Effector memory CD4-positive, alpha-beta T cell (primary cell): ENCODE measurements around the gene RNASE2.

Source experiments
- DNase-seq, 3 donors: peaks; one replicate each; pipeline ENCODE4 v3.0.0-alpha.2; 2020
- H3K27ac ChIP-seq: 2 replicates; pipeline ENCODE4 v1.7.0; 2013; ENCODE audit warnings: mild to moderate bottlenecking, low read length, moderate library complexity; ENCODE audit not compliant: insufficient read depth, poor library complexity, severe bottlenecking
- H3K27me3 ChIP-seq: replicated peaks from 2 replicates; pipeline ENCODE4 v1.7.0; 2013; ENCODE audit warnings: mild to moderate bottlenecking, low read length; ENCODE audit not compliant: insufficient read depth, control insufficient read depth, poor library complexity, severe bottlenecking
- H3K36me3 ChIP-seq: 2 replicates; pipeline ENCODE4 v1.7.0; 2013; ENCODE audit warnings: mild to moderate bottlenecking, low read length, moderate library complexity; ENCODE audit not compliant: control insufficient read depth, insufficient read depth
- H3K4me1 ChIP-seq: 2 replicates; pipeline ENCODE4 v1.7.0; 2013; ENCODE audit warnings: low read length, mild to moderate bottlenecking; ENCODE audit not compliant: control insufficient read depth, insufficient read depth, poor library complexity, severe bottlenecking
- H3K4me3 ChIP-seq: 2 replicates; pipeline ENCODE4 v1.7.0; 2013; ENCODE audit warnings: low read length, low read depth, mild to moderate bottlenecking; ENCODE audit not compliant: insufficient read depth, poor library complexity, severe bottlenecking
- H3K9me3 ChIP-seq: 2 replicates; pipeline ENCODE4 v1.7.0; 2013; ENCODE audit warnings: mild to moderate bottlenecking, low read length, moderate library complexity; ENCODE audit not compliant: control insufficient read depth

RNASE2 gene

DNA sequence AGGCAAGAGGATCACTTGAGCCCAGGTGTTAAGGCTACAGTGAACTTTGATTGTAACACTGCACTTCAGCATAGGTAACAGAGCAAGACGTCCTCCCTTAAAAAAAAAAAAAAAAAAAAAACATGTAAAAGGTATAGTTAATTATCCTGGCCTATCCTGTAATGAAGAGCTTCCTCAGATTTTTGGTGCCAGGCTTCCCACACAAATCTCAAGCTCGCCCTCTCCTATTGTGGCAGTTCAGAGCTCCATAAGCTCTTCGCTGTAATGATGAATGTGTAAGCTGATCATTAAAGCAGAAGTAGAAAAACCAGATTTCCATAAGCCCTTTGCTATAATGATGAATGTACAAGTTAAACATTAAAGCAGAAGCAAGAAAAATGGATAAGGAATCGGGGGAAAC, 41.8 kb downstream of the RNASE2 start:
- H3K9me3 ChIP-seq = no peaks in the 10 kb centered on the region
- H3K27ac ChIP-seq = no peak overlapping the region
- H3K36me3 ChIP-seq = peaks cover 42% of the 10 kb centered on the region
- no peaks in the 10 kb centered on the region for H3K27me3 ChIP-seq
- no peak overlapping the region for H3K4me3 ChIP-seq
- no peak for DNase-seq
- H3K4me1 ChIP-seq = no peaks in the 10 kb centered on the region

DNA sequence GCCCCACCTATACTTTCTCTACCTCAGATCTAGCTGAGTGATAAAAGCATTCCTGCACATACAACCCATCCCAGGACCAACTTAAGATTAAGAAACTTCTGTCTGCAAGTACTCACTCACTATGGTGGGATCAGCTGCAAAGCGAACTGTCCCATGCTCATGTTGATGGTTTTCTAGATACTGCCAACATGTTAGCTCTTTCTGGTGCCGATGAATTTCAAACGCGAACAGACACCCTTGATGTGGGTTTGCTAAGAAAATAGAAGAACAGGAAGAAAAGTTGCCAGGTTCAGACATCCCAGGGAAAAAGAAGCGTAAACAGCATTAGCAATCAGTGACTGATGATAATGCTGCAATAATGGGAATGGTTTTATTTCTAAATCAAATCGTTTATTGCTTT, 42.3 kb downstream of the RNASE2 start:
- Histone ChIP-seq H3K36me3 (peaks cover 38% of the 10 kb centered on the region), H3K27me3 (no peaks in the 10 kb centered on the region), H3K4me3 (no peak overlapping the region), H3K27ac (no peak overlapping the region), H3K4me1 (no peaks in the 10 kb centered on the region), H3K9me3 (no peaks in the 10 kb centered on the region)
- DNase-seq = no peak

DNA sequence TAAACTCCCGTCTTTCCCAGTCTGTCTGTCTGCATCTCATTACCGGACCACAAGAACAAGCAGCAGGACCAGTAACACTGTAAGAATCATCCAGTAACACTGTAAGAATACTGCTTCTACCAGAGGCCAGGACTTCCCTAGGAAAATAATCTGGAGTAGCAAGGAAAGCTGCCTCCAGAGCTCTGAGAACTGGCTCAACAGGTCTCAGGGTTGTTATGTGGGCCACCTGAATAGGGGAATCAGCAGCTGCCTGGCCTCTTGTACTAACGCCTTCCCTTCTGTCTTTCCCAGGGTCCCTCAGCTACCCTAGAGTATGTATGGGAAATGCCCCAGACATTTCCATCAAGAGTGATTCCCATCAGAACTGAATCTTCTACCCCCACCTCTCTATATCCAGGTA, 42.9 kb downstream of the RNASE2 start:
- H3K36me3 ChIP-seq = peaks cover 33% of the 10 kb centered on the region
- H3K9me3 ChIP-seq = no peaks in the 10 kb centered on the region
- H3K4me1 ChIP-seq = no peaks in the 10 kb centered on the region
- H3K27ac ChIP-seq = no peak overlapping the region
- H3K4me3 ChIP-seq = no peak overlapping the region
- H3K27me3 ChIP-seq = no peaks in the 10 kb centered on the region
- DNase-seq = no peak

DNA sequence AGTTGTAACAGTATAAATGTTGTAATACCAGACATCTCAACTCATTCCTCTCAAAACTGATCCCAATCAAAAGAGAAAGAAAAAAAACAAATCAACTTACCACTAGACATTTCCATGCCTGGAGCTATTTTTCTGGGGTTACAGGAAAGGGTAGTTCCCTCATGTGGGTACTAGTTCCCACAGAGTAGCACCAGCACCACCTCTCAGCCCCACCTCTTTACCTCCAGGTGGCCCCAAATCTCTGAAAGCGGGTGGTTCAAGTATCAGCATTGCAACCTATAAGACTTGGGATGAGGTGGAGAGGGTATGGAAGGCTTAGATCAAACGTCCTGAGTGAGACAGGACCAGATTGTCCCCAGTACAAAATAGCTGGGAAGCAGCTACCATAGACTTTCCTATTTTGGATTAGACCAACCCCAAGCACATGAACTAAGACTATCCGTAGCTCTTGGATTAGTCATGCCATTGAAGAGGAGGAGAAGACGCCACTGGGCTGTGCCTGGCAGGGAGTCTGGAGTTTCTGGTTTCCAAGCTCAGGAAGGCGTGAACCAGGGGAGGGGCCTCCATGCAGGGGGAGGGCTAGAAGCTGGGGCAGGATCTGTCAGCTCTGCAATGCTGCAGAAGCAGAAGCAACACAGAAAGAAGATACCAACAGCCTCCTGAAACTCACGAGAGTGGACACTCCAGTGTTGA, 43.5 kb downstream of the RNASE2 start, which contains the start of gene SLC39A2:
Gene SLC39A2, plus strand, starts transcription at position 620 of the 693 bp plus-strand sequence. CDS start 154 bp downstream, outside the sequence.
- Histone ChIP-seq H3K9me3 (no peaks in the 10 kb centered on the region), H3K4me3 (no peak within 1 kb of the TSS), H3K27ac (no peak within 1 kb of the TSS), H3K27me3 (no peaks in the 10 kb centered on the region), H3K4me1 (no peaks in the 10 kb centered on the region), H3K36me3 (peaks cover 29% of the 10 kb centered on the region)
- no peak for DNase-seq

DNA sequence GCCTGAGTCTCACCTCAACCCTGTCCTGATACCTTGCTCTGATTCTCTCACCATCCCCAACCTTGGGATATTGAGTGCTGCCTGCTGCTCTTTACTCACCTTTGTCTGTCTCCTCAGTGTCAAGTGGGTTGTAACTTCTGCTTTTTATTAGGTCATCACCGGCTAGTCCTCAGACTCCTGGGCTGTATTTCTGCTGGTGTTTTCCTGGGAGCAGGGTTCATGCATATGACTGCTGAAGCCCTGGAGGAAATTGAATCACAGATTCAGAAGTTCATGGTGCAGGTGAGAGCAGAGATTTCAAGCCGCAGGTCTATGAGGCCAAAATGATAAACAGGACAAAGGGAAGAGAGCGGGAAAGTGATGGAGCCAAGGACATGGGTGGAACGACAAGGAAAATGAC, 44.3 kb downstream of the RNASE2 start:
- H3K36me3 ChIP-seq = peaks cover 21% of the 10 kb centered on the region
- H3K27ac ChIP-seq = no peak overlapping the region
- H3K9me3 ChIP-seq = no peaks in the 10 kb centered on the region
- no peaks in the 10 kb centered on the region for H3K27me3 ChIP-seq
- no peak overlapping the region for H3K4me3 ChIP-seq
- H3K4me1 ChIP-seq = no peaks in the 10 kb centered on the region
- no peak for DNase-seq

DNA sequence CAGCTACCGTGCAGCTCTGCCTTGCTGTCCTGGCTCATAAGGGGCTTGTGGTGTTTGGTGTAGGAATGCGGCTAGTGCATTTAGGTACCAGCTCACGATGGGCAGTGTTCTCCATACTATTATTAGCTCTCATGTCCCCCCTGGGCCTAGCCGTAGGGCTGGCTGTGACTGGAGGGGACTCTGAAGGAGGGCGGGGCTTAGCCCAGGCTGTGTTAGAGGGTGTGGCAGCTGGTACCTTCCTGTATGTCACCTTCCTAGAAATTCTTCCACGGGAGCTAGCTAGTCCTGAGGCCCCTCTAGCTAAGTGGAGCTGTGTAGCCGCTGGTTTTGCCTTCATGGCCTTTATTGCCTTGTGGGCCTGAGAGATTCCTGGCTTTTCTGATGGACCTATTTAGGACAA, 45.9 kb downstream of the RNASE2 start:
- Histone ChIP-seq H3K36me3 (peaks cover 5% of the 10 kb centered on the region), H3K27me3 (no peaks in the 10 kb centered on the region), H3K9me3 (no peaks in the 10 kb centered on the region), H3K4me1 (no peaks in the 10 kb centered on the region), H3K27ac (no peak overlapping the region), H3K4me3 (no peak overlapping the region)
- no peak for DNase-seq

DNA sequence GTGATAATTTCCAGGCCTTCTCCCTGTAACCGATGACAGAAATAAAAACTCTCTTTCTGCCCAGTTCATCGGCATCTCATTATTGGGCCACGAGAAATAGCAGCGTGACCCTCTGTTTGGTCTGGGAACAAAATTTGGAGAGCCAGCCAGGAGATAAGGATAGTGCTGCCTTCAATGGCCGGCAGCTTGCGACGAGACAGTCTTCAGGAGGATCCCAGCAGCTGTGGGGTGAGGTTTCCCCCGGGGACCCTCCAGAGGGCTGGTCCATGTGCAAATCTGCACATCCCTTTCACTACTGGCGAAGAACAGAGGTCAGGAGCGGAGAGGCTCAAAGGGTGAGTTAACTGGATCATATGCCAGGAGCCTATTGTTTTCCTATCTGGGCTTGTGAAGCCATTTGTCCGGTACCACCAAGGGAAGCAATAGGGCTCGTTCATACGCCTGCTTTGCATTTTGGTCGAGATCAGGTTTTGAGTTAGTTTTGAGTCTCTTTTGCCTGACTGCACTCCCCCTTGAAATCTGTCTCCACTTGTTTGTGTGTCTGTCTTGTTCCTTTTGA, 48.6 kb downstream of the RNASE2 start:
- Histone ChIP-seq H3K4me1 (no peaks in the 10 kb centered on the region), H3K27me3 (no peaks in the 10 kb centered on the region), H3K9me3 (no peaks in the 10 kb centered on the region), H3K27ac (no peak overlapping the region), H3K36me3 (no peaks in the 10 kb centered on the region), H3K4me3 (no peak overlapping the region)
- no peak for DNase-seq
